Measurements from ENCODE around the gene EML5. TPM values are rescaled to one million over a fixed set of nuclear protein-coding genes. Genes with fewer than 3 reads are reported as not detected.
"Not testable (repeated sequence)": the region's sequence is repeated elsewhere in the genome, so short reads cannot be mapped to it uniquely, and the experiment has no call there.

The EML5 gene
- total RNA-seq, 1 experiment from 2014 or later = 1.8 TPM

DNA sequence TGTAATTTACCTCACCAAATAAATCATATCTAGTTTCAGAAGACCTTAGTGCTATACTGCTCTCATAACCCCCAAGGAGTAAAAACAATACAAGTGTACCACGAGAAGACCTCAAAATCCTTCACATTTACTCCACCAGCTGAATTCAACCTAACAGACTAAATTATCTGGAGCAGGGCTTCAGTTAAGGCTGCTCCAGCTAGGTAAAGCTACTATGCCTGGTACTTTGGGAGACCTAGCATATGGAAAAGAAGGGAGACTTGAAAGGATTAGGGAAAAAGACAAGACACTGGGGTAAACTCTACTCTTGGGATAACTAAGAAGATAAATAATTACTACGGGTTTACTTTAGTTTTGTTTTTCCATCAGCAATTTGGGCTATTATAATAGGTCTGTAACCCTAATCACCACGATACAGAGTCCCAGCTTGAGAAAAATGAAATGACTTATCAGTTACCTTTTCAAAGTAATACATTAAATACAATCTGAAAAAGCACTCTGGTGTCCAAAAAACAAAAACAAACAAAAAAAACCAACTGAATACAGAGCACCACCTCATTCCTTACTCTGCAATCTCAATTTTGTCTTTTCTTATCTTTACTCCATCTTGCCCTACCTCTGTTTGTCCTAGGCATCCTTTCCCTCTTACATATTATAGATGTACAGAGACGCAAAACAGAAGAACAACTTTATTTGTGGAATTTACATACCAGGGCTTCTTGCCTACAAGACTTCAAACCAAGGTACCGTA lies 2.1 kb downstream of the EML5 start:
- Histone ChIP-seq H3K79me2 (ENCODE audit: insufficient read depth, low read length) (no peaks in the 10 kb centered on the region), H3K4me3 (replicated peaks in 1 of 2; ENCODE audit: low read depth in 1 of 2, low read length in 2 of 2) (no peak overlapping the region), H3K9me3 (ENCODE audit: control insufficient read depth in 1 of 2, insufficient read depth in 1 of 2, low read depth in 1 of 2, low read length in 2 of 2) (no peaks in the 10 kb centered on the region), H3K9me2 (ENCODE audit: insufficient read depth) (no peaks in the 10 kb centered on the region), H2AFZ (ENCODE audit: low read depth, low read length, poor library complexity, severe bottlenecking) (no peak overlapping the region), H3K4me1 (ENCODE audit: control insufficient read depth in 1 of 2, insufficient read depth in 2 of 2, low read length in 2 of 2) (peaks cover 0 to 16% of the 10 kb centered on the region in 2 experiments; a peak in 1 of 4 replicates), H3K36me3 (ENCODE audit: control insufficient read depth in 1 of 2, insufficient read depth in 2 of 2, low read length in 2 of 2) (no peaks in the 10 kb centered on the region), H3K27ac (ENCODE audit: low read depth, low read length) (no peak overlapping the region), H4K20me1 (ENCODE audit: insufficient read depth) (no peaks in the 10 kb centered on the region), H3K27me3 (ENCODE audit: insufficient read depth, low read length) (no peaks in the 10 kb centered on the region), H3K9ac (ENCODE audit: low read length) (no peak overlapping the region), H3K4me2 (ENCODE audit: low read length) (no peak overlapping the region; the same call in 1 of the 2 replicates)
- TF ChIP-seq ZNF274 (IDR thresholded peaks at IDR 0.05; ENCODE audit: low read depth, low read length) = no peak
- TF ChIP-seq TCF7L2 (IDR thresholded peaks at IDR 0.05; ENCODE audit: borderline replicate concordance, extremely low read depth, insufficient read depth, insufficient read length) = no peak
- TF ChIP-seq, protein P1, sequence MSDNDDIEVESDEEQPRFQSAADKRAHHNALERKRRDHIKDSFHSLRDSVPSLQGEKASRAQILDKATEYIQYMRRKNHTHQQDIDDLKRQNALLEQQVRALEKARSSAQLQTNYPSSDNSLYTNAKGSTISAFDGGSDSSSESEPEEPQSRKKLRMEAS (IDR thresholded peaks at IDR 0.05) = no peak
- no peak for TF ChIP-seq JUND (IDR thresholded peaks at IDR 0.05)
- no peak for TF ChIP-seq ZFX (IDR thresholded peaks at IDR 0.05)
- TF ChIP-seq POLR2AphosphoS5 (IDR thresholded peaks at IDR 0.05; ENCODE audit: low read depth, low read length) = no peak
- no peak for TF ChIP-seq CEBPB (IDR thresholded peaks at IDR 0.05; ENCODE audit: low read depth)
- no peak for TF ChIP-seq SIN3A (IDR thresholded peaks at IDR 0.05; ENCODE audit: low read depth)
- TF ChIP-seq ELF1 (IDR thresholded peaks at IDR 0.05; ENCODE audit: borderline replicate concordance, low read depth) = no peak
- TF ChIP-seq, protein P2, sequence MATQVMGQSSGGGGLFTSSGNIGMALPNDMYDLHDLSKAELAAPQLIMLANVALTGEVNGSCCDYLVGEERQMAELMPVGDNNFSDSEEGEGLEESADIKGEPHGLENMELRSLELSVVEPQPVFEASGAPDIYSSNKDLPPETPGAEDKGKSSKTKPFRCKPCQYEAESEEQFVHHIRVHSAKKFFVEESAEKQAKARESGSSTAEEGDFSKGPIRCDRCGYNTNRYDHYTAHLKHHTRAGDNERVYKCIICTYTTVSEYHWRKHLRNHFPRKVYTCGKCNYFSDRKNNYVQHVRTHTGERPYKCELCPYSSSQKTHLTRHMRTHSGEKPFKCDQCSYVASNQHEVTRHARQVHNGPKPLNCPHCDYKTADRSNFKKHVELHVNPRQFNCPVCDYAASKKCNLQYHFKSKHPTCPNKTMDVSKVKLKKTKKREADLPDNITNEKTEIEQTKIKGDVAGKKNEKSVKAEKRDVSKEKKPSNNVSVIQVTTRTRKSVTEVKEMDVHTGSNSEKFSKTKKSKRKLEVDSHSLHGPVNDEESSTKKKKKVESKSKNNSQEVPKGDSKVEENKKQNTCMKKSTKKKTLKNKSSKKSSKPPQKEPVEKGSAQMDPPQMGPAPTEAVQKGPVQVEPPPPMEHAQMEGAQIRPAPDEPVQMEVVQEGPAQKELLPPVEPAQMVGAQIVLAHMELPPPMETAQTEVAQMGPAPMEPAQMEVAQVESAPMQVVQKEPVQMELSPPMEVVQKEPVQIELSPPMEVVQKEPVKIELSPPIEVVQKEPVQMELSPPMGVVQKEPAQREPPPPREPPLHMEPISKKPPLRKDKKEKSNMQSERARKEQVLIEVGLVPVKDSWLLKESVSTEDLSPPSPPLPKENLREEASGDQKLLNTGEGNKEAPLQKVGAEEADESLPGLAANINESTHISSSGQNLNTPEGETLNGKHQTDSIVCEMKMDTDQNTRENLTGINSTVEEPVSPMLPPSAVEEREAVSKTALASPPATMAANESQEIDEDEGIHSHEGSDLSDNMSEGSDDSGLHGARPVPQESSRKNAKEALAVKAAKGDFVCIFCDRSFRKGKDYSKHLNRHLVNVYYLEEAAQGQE (IDR thresholded peaks at IDR 0.05; ENCODE audit: low read depth) = no peak
- TF ChIP-seq, protein P3, sequence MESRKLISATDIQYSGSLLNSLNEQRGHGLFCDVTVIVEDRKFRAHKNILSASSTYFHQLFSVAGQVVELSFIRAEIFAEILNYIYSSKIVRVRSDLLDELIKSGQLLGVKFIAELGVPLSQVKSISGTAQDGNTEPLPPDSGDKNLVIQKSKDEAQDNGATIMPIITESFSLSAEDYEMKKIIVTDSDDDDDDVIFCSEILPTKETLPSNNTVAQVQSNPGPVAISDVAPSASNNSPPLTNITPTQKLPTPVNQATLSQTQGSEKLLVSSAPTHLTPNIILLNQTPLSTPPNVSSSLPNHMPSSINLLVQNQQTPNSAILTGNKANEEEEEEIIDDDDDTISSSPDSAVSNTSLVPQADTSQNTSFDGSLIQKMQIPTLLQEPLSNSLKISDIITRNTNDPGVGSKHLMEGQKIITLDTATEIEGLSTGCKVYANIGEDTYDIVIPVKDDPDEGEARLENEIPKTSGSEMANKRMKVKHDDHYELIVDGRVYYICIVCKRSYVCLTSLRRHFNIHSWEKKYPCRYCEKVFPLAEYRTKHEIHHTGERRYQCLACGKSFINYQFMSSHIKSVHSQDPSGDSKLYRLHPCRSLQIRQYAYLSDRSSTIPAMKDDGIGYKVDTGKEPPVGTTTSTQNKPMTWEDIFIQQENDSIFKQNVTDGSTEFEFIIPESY (IDR thresholded peaks at IDR 0.05; ENCODE audit: extremely low read depth, insufficient replicate concordance, low read length) = no peak
- TF ChIP-seq SP1 (IDR thresholded peaks at IDR 0.05; ENCODE audit: low read depth) = no peak
- POLR2A ChIA-PET = no interaction called here
- intact Hi-C loops (cut with micrococcal nuclease) = no loop called here
- no TSS peak for BruUV-seq (replicated peaks)
- ATAC-seq = no peak
- no peak for DNase-seq (ENCODE audit: low read depth, low spot score)
- RAD21 ChIA-PET (ENCODE audit: low non-redundant PET in 1 of 2, low total read pairs in 2 of 2, uncharacterized antibody in 2 of 2, unreplicated experiment in 2 of 2) = interaction anchor here in 1 of 2 experiments (1.0 kb wide), 1 partner anchor 123 kb away, joined by 3 read pairs; no protein-coding TSS in a partner anchor
- CTCF ChIA-PET = no interaction called here

DNA sequence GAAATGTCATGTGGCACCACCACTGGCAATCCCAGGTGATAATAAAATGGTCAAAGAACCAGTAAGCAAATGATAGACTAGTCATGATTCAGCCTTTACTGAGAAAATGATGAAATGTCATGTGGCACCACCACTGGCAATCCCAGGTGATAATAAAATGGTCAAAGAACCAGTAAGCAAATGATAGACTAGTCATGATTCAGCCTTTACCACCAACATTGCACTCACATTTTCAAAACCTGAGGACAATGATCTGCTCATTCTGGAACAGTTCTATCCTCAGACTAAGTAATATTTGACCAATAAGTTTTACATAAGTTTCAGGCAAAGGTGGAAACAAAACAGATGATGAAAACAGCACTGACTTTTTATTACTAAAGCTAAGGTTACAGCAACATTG lies 3.2 kb downstream of the EML5 start:
- H3K36me3 ChIP-seq (ENCODE audit: control insufficient read depth in 1 of 2, insufficient read depth in 2 of 2, low read length in 2 of 2); H3K4me3 ChIP-seq (replicated peaks in 1 of 2; ENCODE audit: low read depth in 1 of 2, low read length in 2 of 2); H3K79me2 ChIP-seq (ENCODE audit: insufficient read depth, low read length); intact Hi-C loops (cut with micrococcal nuclease); H3K27ac ChIP-seq (ENCODE audit: low read depth, low read length); H2AFZ ChIP-seq (ENCODE audit: low read depth, low read length, poor library complexity, severe bottlenecking); RAD21 ChIA-PET (ENCODE audit: low non-redundant PET in 1 of 2, low total read pairs in 2 of 2, uncharacterized antibody in 2 of 2, unreplicated experiment in 2 of 2); H3K9ac ChIP-seq (ENCODE audit: low read length); ATAC-seq; H3K9me2 ChIP-seq (ENCODE audit: insufficient read depth); H4K20me1 ChIP-seq (ENCODE audit: insufficient read depth); H3K9me3 ChIP-seq (ENCODE audit: control insufficient read depth in 1 of 2, insufficient read depth in 1 of 2, low read depth in 1 of 2, low read length in 2 of 2); CTCF ChIA-PET; DNase-seq (ENCODE audit: low read depth, low spot score); H3K27me3 ChIP-seq (ENCODE audit: insufficient read depth, low read length); H3K4me2 ChIP-seq (ENCODE audit: low read length); POLR2A ChIA-PET; BruUV-seq (replicated peaks): not testable (repeated sequence)
- peaks cover 0 to 16% of the 10 kb centered on the region in 2 experiments; a peak in 1 of 4 replicates for H3K4me1 ChIP-seq (ENCODE audit: control insufficient read depth in 1 of 2, insufficient read depth in 2 of 2, low read length in 2 of 2)
